KMS-11 (cell line): ENCODE measurements around the gene RFX1.
"Not testable (repeated sequence)": the region's sequence is repeated elsewhere in the genome, so short reads cannot be mapped to it uniquely, and the experiment has no call there.

Experiments
- H2AFZ ChIP-seq: fragments of 200-600 bp; sonication (generic); 2 replicates; pipeline ENCODE4 v1.6.1; 2016; ENCODE audit warnings: antibody characterized with exemption, mixed run types, low read depth
- H3K27ac ChIP-seq: fragments of 200-600 bp; sonication (generic); 2 replicates; pipeline ENCODE4 v1.6.1; 2016; ENCODE audit warnings: mild to moderate bottlenecking, mixed run types
- H3K27me3 ChIP-seq: fragments of 200-600 bp; sonication (generic); 2 replicates; pipeline ENCODE4 v1.6.1; 2017; ENCODE audit warnings: mild to moderate bottlenecking, low read depth, mixed run types, moderate library complexity; ENCODE audit not compliant: insufficient read depth
- H3K36me3 ChIP-seq: fragments of 200-600 bp; sonication (generic); 2 replicates; pipeline ENCODE4 v1.6.1; 2017; ENCODE audit warnings: mild to moderate bottlenecking, mixed run types; ENCODE audit not compliant: insufficient read depth
- H3K4me1 ChIP-seq: fragments of 200-600 bp; sonication (generic); 2 replicates; pipeline ENCODE4 v1.6.1; 2016; ENCODE audit warnings: mild to moderate bottlenecking, low read depth, mixed run types; ENCODE audit not compliant: poor library complexity, severe bottlenecking
- H3K4me2 ChIP-seq: fragments of 200-600 bp; sonication (generic); 2 replicates; pipeline ENCODE4 v1.7.0; 2016; ENCODE audit warnings: mild to moderate bottlenecking, mixed run types
- H3K4me3 ChIP-seq: fragments of 200-600 bp; sonication (generic); IDR thresholded peaks from 2 replicates; pipeline ENCODE4 v1.6.1; 2017; ENCODE audit warnings: low read depth, low read length, mixed read lengths; ENCODE audit not compliant: insufficient read depth
- H3K79me2 ChIP-seq: fragments of 200-600 bp; sonication (generic); 2 replicates; pipeline ENCODE4 v1.6.1; 2016; ENCODE audit warnings: low read depth, mixed run types; ENCODE audit not compliant: insufficient read depth
- H3K9ac ChIP-seq: fragments of 200-600 bp; sonication (generic); 2 replicates; pipeline ENCODE4 v1.6.1; 2016; ENCODE audit warnings: mild to moderate bottlenecking, mixed run types
- H4K20me1 ChIP-seq: fragments of 200-600 bp; sonication (generic); 2 replicates; pipeline ENCODE4 v1.6.1; 2016; ENCODE audit warnings: mild to moderate bottlenecking, mixed run types; ENCODE audit not compliant: insufficient read depth
- TF ChIP-seq, protein P1 (sequence below): fragments of 200-600 bp; sonication (generic); conservative IDR thresholded peaks from 2 replicates; pipeline ENCODE4 v1.6.1; 2017; ENCODE audit warnings: low read depth, mild to moderate bottlenecking, antibody characterized with exemption, low read length, moderate library complexity, mixed read lengths

The RFX1 gene

GRCh38 chr19:13972368-13973155, 33.6 kb downstream of the RFX1 start:
- Histone ChIP-seq H4K20me1 (no peaks in the 10 kb centered on the region), H3K4me3 (no peak overlapping the region), H3K79me2 (no peaks in the 10 kb centered on the region), H3K4me2 (no peak overlapping the region), H3K27me3 (no peaks in the 10 kb centered on the region), H2AFZ (no peak overlapping the region), H3K9ac (no peak overlapping the region), H3K4me1 (no peaks in the 10 kb centered on the region), H3K36me3 (no peaks in the 10 kb centered on the region), H3K27ac (no peak overlapping the region)
- TF ChIP-seq, protein P1, sequence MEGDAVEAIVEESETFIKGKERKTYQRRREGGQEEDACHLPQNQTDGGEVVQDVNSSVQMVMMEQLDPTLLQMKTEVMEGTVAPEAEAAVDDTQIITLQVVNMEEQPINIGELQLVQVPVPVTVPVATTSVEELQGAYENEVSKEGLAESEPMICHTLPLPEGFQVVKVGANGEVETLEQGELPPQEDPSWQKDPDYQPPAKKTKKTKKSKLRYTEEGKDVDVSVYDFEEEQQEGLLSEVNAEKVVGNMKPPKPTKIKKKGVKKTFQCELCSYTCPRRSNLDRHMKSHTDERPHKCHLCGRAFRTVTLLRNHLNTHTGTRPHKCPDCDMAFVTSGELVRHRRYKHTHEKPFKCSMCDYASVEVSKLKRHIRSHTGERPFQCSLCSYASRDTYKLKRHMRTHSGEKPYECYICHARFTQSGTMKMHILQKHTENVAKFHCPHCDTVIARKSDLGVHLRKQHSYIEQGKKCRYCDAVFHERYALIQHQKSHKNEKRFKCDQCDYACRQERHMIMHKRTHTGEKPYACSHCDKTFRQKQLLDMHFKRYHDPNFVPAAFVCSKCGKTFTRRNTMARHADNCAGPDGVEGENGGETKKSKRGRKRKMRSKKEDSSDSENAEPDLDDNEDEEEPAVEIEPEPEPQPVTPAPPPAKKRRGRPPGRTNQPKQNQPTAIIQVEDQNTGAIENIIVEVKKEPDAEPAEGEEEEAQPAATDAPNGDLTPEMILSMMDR, result no peak

- not testable (repeated sequence) for H3K27me3 ChIP-seq
Observed at GRCh38 chr19:13971868-13972267, 34.3 kb downstream of the RFX1 start.

DNA sequence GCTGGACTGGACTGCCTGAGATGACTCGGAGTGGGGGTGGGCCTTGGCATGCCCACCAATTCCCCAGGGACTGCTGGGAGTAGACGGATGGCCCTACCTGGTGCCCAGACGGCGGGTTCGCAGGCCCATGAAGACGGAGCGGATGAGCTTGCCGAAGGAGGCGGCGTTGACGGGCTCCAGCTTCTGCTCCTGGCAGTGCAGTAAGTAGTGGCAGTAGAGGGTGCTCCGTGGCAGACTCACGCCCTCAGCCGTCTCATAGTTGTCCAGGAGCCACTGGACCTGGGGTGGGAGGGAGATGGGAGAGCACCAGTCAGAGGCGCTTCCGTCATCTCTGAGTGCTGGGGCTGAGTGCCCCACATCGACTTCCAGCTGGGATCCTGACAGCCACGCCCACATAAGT, 36.2 kb downstream of the RFX1 start:
- Histone ChIP-seq H2AFZ (no peak overlapping the region), H3K27ac (no peak overlapping the region), H3K4me1 (no peaks in the 10 kb centered on the region), H3K79me2 (no peaks in the 10 kb centered on the region), H3K36me3 (no peaks in the 10 kb centered on the region), H3K4me3 (no peak overlapping the region), H4K20me1 (no peaks in the 10 kb centered on the region), H3K27me3 (no peaks in the 10 kb centered on the region), H3K9ac (no peak overlapping the region), H3K4me2 (no peak overlapping the region)
- TF ChIP-seq, protein P1, result no peak

More at GRCh38 chr19:13971868-13972267, 34.3 kb downstream of the RFX1 start:
- not testable (repeated sequence) for H3K36me3 ChIP-seq, H3K27ac ChIP-seq, H4K20me1 ChIP-seq, H3K9ac ChIP-seq, H3K4me2 ChIP-seq, H3K79me2 ChIP-seq, H3K4me1 ChIP-seq, H3K4me3 ChIP-seq, H2AFZ ChIP-seq

- no peak overlapping the region for H3K27ac ChIP-seq
- no peaks in the 10 kb centered on the region for H3K36me3 ChIP-seq
- TF ChIP-seq, protein P1, result no peak
- H2AFZ ChIP-seq, result no peak overlapping the region
- H3K4me3 ChIP-seq, result no peak overlapping the region
- H3K9ac ChIP-seq, result no peak overlapping the region
- no peaks in the 10 kb centered on the region for H3K79me2 ChIP-seq
- H3K4me2 ChIP-seq, result no peak overlapping the region
- no peaks in the 10 kb centered on the region for H4K20me1 ChIP-seq
- no peaks in the 10 kb centered on the region for H3K27me3 ChIP-seq
- no peaks in the 10 kb centered on the region for H3K4me1 ChIP-seq
Observed at GRCh38 chr19:13968999-13969398, 37.1 kb downstream of the RFX1 start.

DNA sequence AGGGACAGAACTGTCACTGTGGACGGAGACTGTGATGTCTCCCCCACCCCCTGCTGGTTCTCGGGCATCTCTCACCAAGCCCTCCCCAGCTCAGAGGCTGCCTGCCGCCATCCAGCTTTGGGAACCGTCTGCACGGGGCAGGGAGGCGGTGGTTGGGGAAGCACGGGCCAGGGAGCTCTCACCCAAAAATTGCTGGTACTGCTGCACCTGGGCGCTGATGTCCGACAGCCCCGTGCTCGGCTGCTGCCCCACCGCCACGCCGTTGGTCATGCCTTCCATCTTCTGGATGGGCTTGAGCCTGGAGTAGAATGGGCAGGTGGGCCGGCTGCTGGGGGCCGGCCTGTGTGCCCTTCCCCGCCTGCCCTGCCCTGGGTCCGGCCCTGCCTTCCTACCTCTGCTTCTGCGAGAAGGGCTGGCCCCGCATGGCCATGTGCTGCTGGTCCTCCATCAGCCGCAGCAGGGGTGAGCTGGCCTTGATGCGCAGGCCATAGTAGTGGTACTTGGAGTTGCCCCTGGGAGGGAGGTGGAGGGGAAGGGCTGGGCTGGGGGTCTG, 37.7 kb downstream of the RFX1 start:
- no peak overlapping the region for H3K9ac ChIP-seq
- TF ChIP-seq, protein P1, result no peak
- no peak overlapping the region for H3K4me3 ChIP-seq
- no peaks in the 10 kb centered on the region for H3K36me3 ChIP-seq
- no peaks in the 10 kb centered on the region for H4K20me1 ChIP-seq
- no peak overlapping the region for H2AFZ ChIP-seq
- H3K4me2 ChIP-seq, result no peak overlapping the region
- H3K27ac ChIP-seq, result no peak overlapping the region
- H3K4me1 ChIP-seq, result no peaks in the 10 kb centered on the region
- H3K27me3 ChIP-seq, result no peaks in the 10 kb centered on the region
- no peaks in the 10 kb centered on the region for H3K79me2 ChIP-seq

DNA sequence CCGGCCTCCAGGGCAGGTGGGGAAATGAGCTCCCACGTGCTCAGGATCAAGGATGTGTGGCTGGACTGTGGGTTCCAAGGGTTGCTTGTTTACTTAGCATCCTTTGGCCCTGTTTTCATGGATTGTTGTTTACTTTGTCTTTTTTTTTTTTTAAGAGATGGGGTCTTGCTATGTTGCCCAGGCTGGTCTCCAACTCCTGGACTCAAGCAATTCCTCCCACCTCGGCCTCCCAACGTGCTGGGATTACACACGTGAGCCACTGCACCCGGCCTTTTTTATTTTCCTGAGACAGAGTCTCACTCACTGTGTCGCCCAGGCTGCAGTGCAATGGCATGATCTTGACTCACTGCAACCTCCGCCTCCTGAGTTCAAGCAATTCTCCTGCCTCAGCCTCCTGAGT, 38.9 kb downstream of the RFX1 start:
- not testable (repeated sequence) for H3K27ac ChIP-seq, H3K27me3 ChIP-seq, H2AFZ ChIP-seq, H3K36me3 ChIP-seq, H3K4me1 ChIP-seq, H3K79me2 ChIP-seq, H3K4me3 ChIP-seq, H4K20me1 ChIP-seq, H3K9ac ChIP-seq, H3K4me2 ChIP-seq
